Endothelial cell of umbilical vein (primary cell): ENCODE results near the gene PRRT1B. TPM values are rescaled to one million over a fixed set of nuclear protein-coding genes. Genes with fewer than 3 reads are reported as not detected.

ENCODE experiments used
- BruUV-seq: library from RNA; stranded (reverse); fragments of 400-500 nt; replicated peaks from 2 replicates; lab custom pipeline; 2021; lab: Mats Ljungman, UMichigan
- CTCF ChIA-PET: fragments of 300-600, 350-600 bp; sonication (Branson Sonifier 250); formaldehyde crosslinking; loops from one replicate; lab custom pipeline; 2021; ENCODE audit warnings: antibody characterized with exemption, inconsistent platforms; lab: Charles Lee
- POLR2A ChIA-PET: fragments of 300-600, 350-600 bp; sonication (Branson Sonifier 250); formaldehyde crosslinking; loops from one replicate; lab custom pipeline; 2021; ENCODE audit warnings: antibody characterized with exemption, inconsistent platforms; lab: Charles Lee
- DNase-seq: peaks from one replicate; pipeline ENCODE4 v3.0.0-alpha.2; 2011; ENCODE audit warnings: low read depth, low spot score
- FAIRE-seq: peaks from 2 replicates; lab custom pipeline; 2011; peaks lifted over from hg19 to GRCh38; lab: Jason Lieb, UNC
- H2AFZ ChIP-seq: 2 replicates; pipeline ENCODE4 v1.6.0; 2012; ENCODE audit warnings: low read depth, low read length, control low read depth, inconsistent platforms
- H3K27ac ChIP-seq: 2 replicates; pipeline ENCODE4 v1.5.1; 2011; ENCODE audit warnings: low read depth, mild to moderate bottlenecking, control low read depth, low read length, moderate library complexity; ENCODE audit not compliant: insufficient read depth
- H3K27me3 ChIP-seq, 2 experiments: 2 replicates each; pipeline versions ENCODE4 v1.6.0 to v1.6.1; 2011; ENCODE audit warnings: low read length in 2 of 2, mixed read lengths in 1 of 2; ENCODE audit not compliant: control insufficient read depth in 2 of 2, insufficient read depth in 2 of 2
- H3K36me3 ChIP-seq, 2 experiments: 2 replicates in 1 of 2; 3 replicates in 1 of 2; pipeline ENCODE4 v1.5.1; 2011; ENCODE audit warnings: low read length in 2 of 2, mild to moderate bottlenecking in 1 of 2, moderate library complexity in 1 of 2; ENCODE audit not compliant: control insufficient read depth in 2 of 2, insufficient read depth in 2 of 2; ENCODE audit errors: extremely low read depth in 1 of 2
- H3K4me1 ChIP-seq: 3 replicates; pipeline ENCODE4 v1.5.1; 2011; ENCODE audit warnings: mild to moderate bottlenecking, low read length; ENCODE audit not compliant: control insufficient read depth, insufficient read depth; ENCODE audit errors: extremely low read depth
- H3K4me2 ChIP-seq: 2 replicates; pipeline ENCODE4 v1.6.1; 2011; ENCODE audit warnings: low read length, control low read depth, mixed read lengths; ENCODE audit not compliant: insufficient read depth
- H3K4me3 ChIP-seq, 3 experiments: fragments of 200-600 bp in 1 of 3; sonication (generic), shearing (Covaris generic) in 1 of 3; replicated peaks in 1 of 3; 2 replicates each; pipeline ENCODE4 v1.5.1; 2011 to 2016; ENCODE audit warnings: control low read depth in 3 of 3, low read length in 3 of 3, mild to moderate bottlenecking in 2 of 3, inconsistent platforms in 1 of 3, low read depth in 1 of 3, moderate library complexity in 1 of 3; ENCODE audit not compliant: insufficient read depth in 1 of 3
- H3K79me2 ChIP-seq: 2 replicates; pipeline ENCODE4 v1.6.0; 2012; ENCODE audit warnings: low read length, inconsistent platforms; ENCODE audit not compliant: control insufficient read depth, insufficient read depth
- H3K9ac ChIP-seq: replicated peaks from 2 replicates; pipeline ENCODE3; 2011; ENCODE audit warnings: low read length, control low read depth; ENCODE audit not compliant: insufficient read depth; ENCODE audit errors: extremely low read depth
- H3K9me1 ChIP-seq: replicated peaks from 3 replicates; pipeline ENCODE4 v1.6.0; 2011; ENCODE audit warnings: mild to moderate bottlenecking, low read length; ENCODE audit not compliant: control insufficient read depth, insufficient read depth; ENCODE audit errors: extremely low read depth
- H3K9me3 ChIP-seq: replicated peaks from 2 replicates; pipeline ENCODE4 v1.5.1; 2012; ENCODE audit warnings: low read length, inconsistent platforms; ENCODE audit not compliant: control insufficient read depth, insufficient read depth
- H4K20me1 ChIP-seq: replicated peaks from 2 replicates; pipeline ENCODE3; 2011; ENCODE audit warnings: mild to moderate bottlenecking, low read length; ENCODE audit not compliant: control insufficient read depth, insufficient read depth; ENCODE audit errors: extremely low read depth
- CTCF ChIP-seq, 2 donors: IDR thresholded peaks; 1 replicate in 1 of 2; 2 replicates in 1 of 2; pipeline ENCODE4 v1.5.1; 2011; ENCODE audit warnings: low read length in 2 of 2, mild to moderate bottlenecking in 2 of 2, moderate library complexity in 2 of 2, control low read depth in 1 of 2, inconsistent platforms in 1 of 2, low read depth in 1 of 2; ENCODE audit not compliant: insufficient read depth in 1 of 2; ENCODE audit errors: extremely low read depth in 1 of 2
- EZH2 ChIP-seq: IDR thresholded peaks from 2 replicates; pipeline ENCODE4 v1.6.1; 2012; ENCODE audit warnings: borderline replicate concordance, low read depth, mild to moderate bottlenecking, moderate library complexity, low read length, inconsistent platforms; ENCODE audit not compliant: severe bottlenecking
- FOS ChIP-seq: IDR thresholded peaks from 2 replicates; pipeline ENCODE4 v1.6.1; 2011; ENCODE audit warnings: mild to moderate bottlenecking, low read length, moderate library complexity, borderline replicate concordance; ENCODE audit not compliant: insufficient read depth
- GATA2 ChIP-seq: IDR thresholded peaks from 2 replicates; pipeline ENCODE4 v1.7.0; 2011; ENCODE audit warnings: low read depth, mild to moderate bottlenecking, moderate library complexity, mixed read lengths, low read length; ENCODE audit not compliant: insufficient read length, insufficient read depth
- JUN ChIP-seq: IDR thresholded peaks from 2 replicates; pipeline ENCODE4 v1.6.1; 2011; ENCODE audit warnings: borderline replicate concordance, low read depth; ENCODE audit not compliant: insufficient read length, insufficient read depth
- MAX ChIP-seq: IDR thresholded peaks from 2 replicates; pipeline ENCODE4 v1.6.1; 2011; ENCODE audit not compliant: insufficient read depth, insufficient read length
- MYC ChIP-seq: IDR thresholded peaks from one replicate; pipeline ENCODE4 v1.6.1; 2011; ENCODE audit warnings: mild to moderate bottlenecking, low read depth, low read length
- POLR2A ChIP-seq: IDR thresholded peaks from 2 replicates; pipeline ENCODE4 v1.6.1; 2012; ENCODE audit warnings: low read depth, mild to moderate bottlenecking, control low read depth, low read length
- POLR2AphosphoS5 ChIP-seq: IDR thresholded peaks from 2 replicates; pipeline ENCODE4 v1.6.1; 2012; ENCODE audit warnings: low read depth, mild to moderate bottlenecking, control low read depth, low read length, moderate library complexity; ENCODE audit not compliant: insufficient read depth
- dilution Hi-C: fragments of 300-500 bp; cut with MboI; formaldehyde crosslinking; loops from one replicate; pipeline ENCODE4 v1.15.0; 2019; ENCODE audit warnings: low sequenced_read_pairs; ENCODE audit not compliant: extremely low pct_ligation_motif_present
- intact Hi-C: fragments of 100-400 bp; cut with micrococcal nuclease; formaldehyde crosslinking; loops from one replicate; pipeline ENCODE4 v1.10.0; 2022
- polyA plus RNA-seq, 4 experiments: library from polyadenylated mRNA; depleted of rRNA in 3 of 4; stranded (reverse) in 3 of 4; unstranded in 1 of 4; fragments of >200 nt; gene quantifications; 2 replicates each; pipeline versions ENCODE4 v1.2.1 to v1.2.3, GENCODE V29; 2011 to 2012; ENCODE audit warnings: missing spikeins in 1 of 4
- total RNA-seq: library from RNA; stranded (reverse); gene quantifications from 2 replicates; pipeline ENCODE4 v1.2.3, GENCODE V29; 2021

PRRT1B gene
- total and polyA plus RNA-seq, 2 donors (not counting 3 experiments of a cell fraction or from before 2014, with no cell fraction given), result not detected

GRCh38 chr9:131521203-131521602 lies 24.1 kb upstream of the PRRT1B start:
- DNase-seq (no peak), FAIRE-seq (no peak)
- Histone ChIP-seq H3K4me2 (no peak overlapping the region), H2AFZ (no peak overlapping the region), H3K9ac (no peak overlapping the region), H3K4me3 (no peak overlapping the region), H3K4me1 (no peaks in the 10 kb centered on the region), H3K27ac (no peak overlapping the region), H3K36me3 (peaks cover 19 to 60% of the 10 kb centered on the region in 2 experiments), H3K79me2 (no peaks in the 10 kb centered on the region), H3K27me3 (no peaks in the 10 kb centered on the region), H4K20me1 (no peaks in the 10 kb centered on the region), H3K9me3 (no peaks in the 10 kb centered on the region), H3K9me1 (no peaks in the 10 kb centered on the region)
- BruUV-seq, result no TSS peak
- POLR2A ChIA-PET, result no interaction called here
- CTCF ChIA-PET, result no interaction called here
- intact Hi-C loops, result no loop called here
- dilution Hi-C loops, result no loop called here
- TF ChIP-seq POLR2A, result no peak
- TF ChIP-seq GATA2, result no peak
- TF ChIP-seq FOS, result no peak
- no peak for TF ChIP-seq JUN
- no peak for TF ChIP-seq MYC
- TF ChIP-seq CTCF (IDR thresholded peaks at IDR 0.05; ENCODE audit: extremely low read depth in 1 of 2, insufficient read depth in 1 of 2, low read depth in 1 of 2, low read length in 2 of 2), result no peak
- TF ChIP-seq EZH2, result no peak
- TF ChIP-seq MAX, result no peak
- no peak for TF ChIP-seq POLR2AphosphoS5
